SK-N-SH treated with all-trans-retinoic acid at 6 μM for 48 hours (cell line): ENCODE results near the gene NCAM2.

Experiments used
- CREB5 ChIP-seq: fragments of 250-450 bp; sonication (Bioruptor Pico); IDR thresholded peaks from 2 replicates; pipeline ENCODE4 v1.5.1; 2020; ENCODE audit warnings: low read depth, mild to moderate bottlenecking, moderate library complexity
- PATZ1 ChIP-seq: fragments of 250-450 bp; sonication (Bioruptor Pico); IDR thresholded peaks from 2 replicates; pipeline ENCODE4 v1.8.0; 2020; ENCODE audit warnings: mild to moderate bottlenecking, moderate library complexity, borderline replicate concordance
- RARB ChIP-seq: fragments of 250-450 bp; sonication (Bioruptor Pico); IDR thresholded peaks from 2 replicates; pipeline ENCODE4 v1.8.0; 2021; ENCODE audit warnings: mild to moderate bottlenecking, moderate library complexity
- ZFP3 ChIP-seq: fragments of 250-450 bp; sonication (Bioruptor Pico); IDR thresholded peaks from 2 replicates; pipeline ENCODE4 v1.5.0; 2020; ENCODE audit warnings: mild to moderate bottlenecking, moderate library complexity
- ZFP30 ChIP-seq: fragments of 450-650 bp; formaldehyde crosslinking; IDR thresholded peaks from 2 replicates; pipeline ENCODE4 v1.5.0; 2022; ENCODE audit warnings: mild to moderate bottlenecking, moderate library complexity

- TF ChIP-seq PATZ1 (CRISPR knock-in tag) (no peak), RARB (CRISPR knock-in tag) (no peak), ZFP30 (CRISPR knock-in tag) (no peak), CREB5 (no peak), ZFP3 (CRISPR knock-in tag) (no peak)
These were observed 5.5 kb downstream of the NCAM2 start for GRCh38 chr21:21003701-21004100.
